Embryonic facial prominence (tissue), 1 donor: Measurements from ENCODE around the gene OR5T1.

Source experiments
- DNase-seq: peaks from one replicate; pipeline ENCODE4 v3.0.0-alpha.2; 2016; ENCODE audit errors: extremely low spot score

OR5T1 gene

DNA sequence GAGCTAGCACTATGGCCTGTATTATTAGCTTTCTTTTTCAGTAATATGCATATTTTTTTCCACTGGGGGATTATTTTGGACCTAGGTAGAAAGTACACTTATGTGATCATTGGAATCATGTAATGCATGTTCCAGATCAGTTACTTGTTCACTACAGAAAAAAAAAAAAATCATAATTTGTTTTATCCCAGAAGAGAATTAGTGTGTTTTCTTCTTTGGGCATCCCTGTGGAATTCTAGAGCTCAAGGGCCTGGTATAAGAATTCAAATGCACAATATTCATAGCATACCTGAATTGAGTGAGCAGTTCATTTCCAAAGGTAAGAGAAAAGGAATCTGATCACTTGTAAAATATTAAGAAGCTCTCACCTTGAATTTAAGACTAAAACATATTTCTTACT, at the start of gene OR5T1:
Gene OR5T1 (plus strand): TSS at position 301 of the 400 bp plus-strand sequence. CDS start 1,485 bp downstream, outside the sequence.
- no peak for DNase-seq

DNA sequence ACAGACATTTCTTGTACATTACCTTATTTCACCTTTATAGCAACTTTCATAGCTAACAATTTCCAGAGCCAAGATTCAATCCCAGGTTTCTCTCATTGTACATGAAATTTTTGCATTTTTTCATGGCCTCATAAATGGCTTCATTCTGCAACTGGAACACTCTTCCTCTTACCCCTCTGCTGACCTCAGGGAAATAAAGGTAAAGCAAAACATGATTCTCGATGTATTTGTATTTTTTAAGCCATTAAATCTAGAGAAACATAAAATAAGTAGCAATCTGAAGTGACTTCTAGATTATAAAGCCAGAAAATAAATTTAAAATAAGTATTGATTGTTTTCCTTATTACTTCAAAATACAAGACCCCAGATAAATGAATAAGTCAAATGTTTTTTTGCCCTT, 39.8 kb upstream of the OR5T1 start, which contains the start of gene OR5T2:
Gene OR5T2 (minus strand): TSS at position 101 of the 400 bp plus-strand sequence. CDS start 1,193 bp downstream, outside the sequence.
- no peak for DNase-seq

DNA sequence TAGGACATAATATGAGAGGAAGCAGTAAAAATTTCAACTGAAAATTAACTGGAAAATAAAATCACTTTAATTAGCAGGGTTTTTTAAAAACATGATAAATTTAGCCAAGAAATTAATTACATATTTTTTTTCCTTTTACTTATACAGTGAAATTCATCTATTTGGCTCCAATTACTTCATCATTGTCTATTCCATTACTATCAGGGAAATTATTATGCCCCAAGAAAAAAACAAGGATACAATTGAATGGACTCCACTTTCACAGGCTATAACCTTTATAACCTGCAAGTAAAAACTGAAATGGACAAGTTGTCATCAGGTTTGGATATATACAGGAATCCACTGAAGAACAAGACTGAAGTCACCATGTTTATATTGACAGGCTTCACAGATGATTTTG, 22.0 kb upstream of the OR5T1 start, which contains the start of gene OR5T3:
Gene OR5T3 (plus strand): TSS at position 301 of the 400 bp plus-strand sequence. CDS start 0 bp downstream, at position 301.
- no peak for DNase-seq

DNA sequence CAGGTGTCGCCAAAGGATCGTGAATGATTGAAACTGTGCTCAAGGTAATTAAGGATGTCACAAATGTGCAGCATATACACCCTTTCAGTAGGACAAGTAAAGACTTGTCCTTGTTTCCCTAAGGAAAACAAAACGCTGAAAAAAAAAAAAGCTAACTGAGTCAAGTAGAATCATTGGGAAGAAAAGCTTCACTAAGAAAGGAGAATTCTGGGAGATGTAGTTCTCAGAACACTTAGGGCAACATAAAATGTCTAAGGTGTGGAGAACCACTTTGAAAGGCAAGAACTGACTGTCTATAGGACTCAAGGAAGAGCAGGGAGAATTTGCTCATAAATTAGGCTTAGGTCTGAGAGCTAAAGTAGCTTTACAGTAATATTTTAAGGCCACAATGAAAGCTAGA, 2.9 kb upstream of the OR5T1 start:
- no peak for DNase-seq

DNA sequence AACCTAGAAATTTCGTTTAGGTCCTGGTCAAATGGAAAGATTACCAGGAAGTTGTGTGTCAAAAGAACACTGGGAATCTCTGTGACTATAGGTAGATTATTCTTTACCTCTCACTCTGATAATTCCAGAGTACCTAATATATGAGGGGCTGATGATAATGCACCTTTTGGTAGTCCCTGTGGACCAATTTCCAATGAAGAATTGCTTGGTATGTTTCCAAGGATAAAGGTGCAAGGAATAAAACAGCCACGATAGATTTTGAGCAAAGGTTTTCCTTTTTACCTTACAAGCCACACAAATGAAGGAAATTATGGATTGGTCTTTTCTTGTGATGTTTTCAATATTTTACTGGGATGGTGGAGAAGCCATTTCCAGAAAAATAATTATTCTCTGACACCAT, 18.2 kb downstream of the OR5T1 start, which contains the start of gene OR8H1:
Gene OR8H1 (minus strand): TSS at position 101 of the 400 bp plus-strand sequence. CDS start 1,192 bp downstream, outside the sequence.
- no peak for DNase-seq

DNA sequence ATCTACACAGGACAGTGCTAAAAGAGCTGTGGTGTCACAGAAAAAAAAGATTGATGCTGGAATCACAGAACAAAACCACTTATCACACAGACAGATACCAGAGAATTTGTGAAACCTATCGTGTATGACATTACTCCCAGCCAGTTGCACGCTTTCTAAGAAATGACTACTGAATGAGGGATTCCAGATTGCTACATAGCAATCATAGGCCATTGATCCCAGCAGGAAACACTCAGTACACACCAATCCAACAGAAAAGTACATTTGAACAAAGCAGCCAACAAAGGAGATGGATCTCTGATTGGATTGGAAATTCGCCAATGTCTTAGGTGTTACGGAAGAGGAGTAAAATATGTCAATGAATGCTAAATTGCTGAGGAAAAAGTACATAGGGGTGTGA, 22.9 kb downstream of the OR5T1 start:
- DNase-seq: no peak

DNA sequence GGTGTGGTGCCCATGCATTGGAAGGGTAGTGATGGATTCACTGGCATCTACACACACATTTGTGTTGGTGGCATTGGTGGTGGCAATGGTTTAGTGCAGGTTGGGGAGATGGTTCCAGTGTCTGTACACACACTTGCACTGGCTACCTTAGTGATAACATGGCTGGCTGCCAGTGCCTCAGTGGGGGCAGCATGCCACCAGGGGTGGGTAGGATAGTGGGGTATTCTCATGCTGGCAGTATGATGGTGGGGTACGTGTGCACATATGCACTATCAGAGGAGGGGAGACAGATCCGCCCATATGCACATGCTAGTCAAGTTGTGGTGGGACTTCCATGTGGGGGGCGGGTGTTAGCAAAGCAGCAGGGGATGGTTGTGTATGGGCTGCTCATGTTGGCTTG, 33.9 kb downstream of the OR5T1 start:
- DNase-seq: no peak

DNA sequence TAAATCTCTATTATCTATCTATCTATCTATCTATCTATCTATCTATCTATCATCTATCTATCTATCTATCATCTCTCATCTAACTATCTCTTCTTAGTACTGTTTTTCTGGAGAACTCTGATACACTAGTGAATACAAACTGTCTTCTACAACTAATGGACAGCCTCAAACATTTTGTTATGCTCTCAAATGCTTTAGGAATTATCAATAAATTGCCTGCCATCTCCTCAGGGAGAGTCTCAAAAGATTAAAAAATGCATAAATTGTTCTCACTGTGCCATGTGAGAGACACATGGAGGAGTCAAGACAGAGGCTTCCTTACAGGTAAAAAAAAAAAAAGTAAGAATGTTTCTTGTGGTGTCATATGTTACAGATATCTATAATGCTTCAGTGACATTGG, 40.9 kb downstream of the OR5T1 start, which contains the start of gene OR8K3:
Gene OR8K3 (plus strand): TSS at position 301 of the 400 bp plus-strand sequence. CDS start 3,163 bp downstream, outside the sequence.
- no peak for DNase-seq
